ENCODE results near the gene GZF1. TPM values are rescaled to one million over a fixed set of nuclear protein-coding genes. Genes with fewer than 3 reads are reported as not detected.

The GZF1 gene
- total and polyA plus RNA-seq, 9 donors: 8.5 to 31.4 (median 16.8) TPM

DNA sequence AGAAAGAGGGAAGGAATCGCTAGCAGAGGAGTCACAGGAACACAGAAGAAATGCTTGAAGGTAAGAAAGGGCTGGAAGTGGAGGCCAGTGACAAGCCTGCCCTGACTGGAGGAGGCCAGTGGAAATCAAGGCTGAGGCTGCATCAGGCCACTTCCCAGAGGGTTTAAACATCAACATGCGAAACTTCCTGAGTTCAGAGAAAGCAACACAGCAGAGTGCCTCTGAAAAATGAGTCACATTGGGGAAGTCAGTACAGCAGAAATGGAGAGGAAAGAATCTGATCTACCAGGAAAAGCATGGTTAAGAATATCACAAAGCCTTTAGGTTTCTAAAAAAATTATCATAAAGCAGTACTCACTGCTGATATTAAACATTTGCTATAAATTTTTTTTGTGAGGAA, 36.0 kb downstream of the GZF1 start:
- Histone ChIP-seq H3K4me3 (no peak overlapping the region), H3K36me3 (no peaks in the 10 kb centered on the region), H3K4me1 (ENCODE audit: insufficient read depth) (peaks cover 15% of the 10 kb centered on the region), H3K27ac (no peak overlapping the region), H3K27me3 (no peaks in the 10 kb centered on the region), H3K9me3 (no peaks in the 10 kb centered on the region)
- intact Hi-C loops (cut with DNase I): no loop called here
- WGBS, 3 donors: 86 to 91% (median 89%) methylated on average over 2 of the region's 2 CpGs
- TF ChIP-seq EP300 (IDR thresholded peaks at IDR 0.05) (no peak), CTCF (IDR thresholded peaks at IDR 0.05) (no peak)
- no peak for DNase-seq

GRCh38 chr20:23399568-23400241, 37.7 kb downstream of the GZF1 start:
- no peak overlapping the region for H3K27ac ChIP-seq
- no peaks in the 10 kb centered on the region for H3K9me3 ChIP-seq
- intact Hi-C loops (cut with DNase I): no loop called here
- WGBS, 3 donors: 80 to 81% (median 80%) methylated on average over 6 of the region's 6 CpGs
- H3K27me3 ChIP-seq: no peaks in the 10 kb centered on the region
- no peaks in the 10 kb centered on the region for H3K36me3 ChIP-seq
- no peak overlapping the region for H3K4me3 ChIP-seq
- DNase-seq: no peak
- TF ChIP-seq CTCF (IDR thresholded peaks at IDR 0.05) (no peak), EP300 (IDR thresholded peaks at IDR 0.05) (no peak), POLR2A (IDR thresholded peaks at IDR 0.05) (no peak)
- peaks cover 21% of the 10 kb centered on the region for H3K4me1 ChIP-seq (ENCODE audit: insufficient read depth)

- DNase-seq: no peak
- Histone ChIP-seq H3K27ac (no peak overlapping the region), H3K4me3 (no peak overlapping the region), H3K36me3 (no peaks in the 10 kb centered on the region), H3K4me1 (ENCODE audit: insufficient read depth) (peaks cover 21% of the 10 kb centered on the region), H3K27me3 (no peaks in the 10 kb centered on the region), H3K9me3 (no peaks in the 10 kb centered on the region)
- intact Hi-C loops (cut with DNase I): no loop called here
- TF ChIP-seq EP300 (IDR thresholded peaks at IDR 0.05) (no peak), CTCF (IDR thresholded peaks at IDR 0.05) (no peak), POLR2A (IDR thresholded peaks at IDR 0.05) (no peak)
- WGBS, 3 donors: 7 to 32% (median 11%) methylated on average over 5 of the region's 5 CpGs
Observed at GRCh38 chr20:23401051-23401450, 39.1 kb downstream of the GZF1 start.

GRCh38 chr20:23403751-23404150, 41.8 kb downstream of the GZF1 start:
- H3K9me3 ChIP-seq: no peaks in the 10 kb centered on the region
- no peak overlapping the region for H3K4me3 ChIP-seq
- no peaks in the 10 kb centered on the region for H3K36me3 ChIP-seq
- peaks cover 18% of the 10 kb centered on the region for H3K4me1 ChIP-seq (ENCODE audit: insufficient read depth)
- no peaks in the 10 kb centered on the region for H3K27me3 ChIP-seq
- DNase-seq: no peak
- TF ChIP-seq EP300 (IDR thresholded peaks at IDR 0.05) (no peak), POLR2A (IDR thresholded peaks at IDR 0.05) (no peak), CTCF (IDR thresholded peaks at IDR 0.05) (no peak)
- 36 to 56% (median 46%) methylated on average over 5 of the region's 5 CpGs for WGBS, 3 donors
- intact Hi-C loops (cut with DNase I): no loop called here
- H3K27ac ChIP-seq: no peak overlapping the region

All from ovary (tissue), 9 donors.